Testis (tissue), 2 donors: ENCODE measurements around the gene FAM222A.

Source experiments
- CTCF ChIP-seq, 3 experiments: fragments of 450-650 bp in 2 of 3; fragments of 200-600 bp in 1 of 3; sonication (generic) in 1 of 3; IDR thresholded peaks; one replicate each; pipeline ENCODE4 v1.5.1; 2016 to 2019; ENCODE audit warnings: antibody characterized with exemption in 3 of 3, mild to moderate bottlenecking in 2 of 3, moderate library complexity in 1 of 3
- POLR2A ChIP-seq: fragments of 450-650 bp; IDR thresholded peaks from one replicate; pipeline ENCODE4 v1.6.1; 2017; ENCODE audit warnings: antibody characterized with exemption, mild to moderate bottlenecking, moderate library complexity

DNA sequence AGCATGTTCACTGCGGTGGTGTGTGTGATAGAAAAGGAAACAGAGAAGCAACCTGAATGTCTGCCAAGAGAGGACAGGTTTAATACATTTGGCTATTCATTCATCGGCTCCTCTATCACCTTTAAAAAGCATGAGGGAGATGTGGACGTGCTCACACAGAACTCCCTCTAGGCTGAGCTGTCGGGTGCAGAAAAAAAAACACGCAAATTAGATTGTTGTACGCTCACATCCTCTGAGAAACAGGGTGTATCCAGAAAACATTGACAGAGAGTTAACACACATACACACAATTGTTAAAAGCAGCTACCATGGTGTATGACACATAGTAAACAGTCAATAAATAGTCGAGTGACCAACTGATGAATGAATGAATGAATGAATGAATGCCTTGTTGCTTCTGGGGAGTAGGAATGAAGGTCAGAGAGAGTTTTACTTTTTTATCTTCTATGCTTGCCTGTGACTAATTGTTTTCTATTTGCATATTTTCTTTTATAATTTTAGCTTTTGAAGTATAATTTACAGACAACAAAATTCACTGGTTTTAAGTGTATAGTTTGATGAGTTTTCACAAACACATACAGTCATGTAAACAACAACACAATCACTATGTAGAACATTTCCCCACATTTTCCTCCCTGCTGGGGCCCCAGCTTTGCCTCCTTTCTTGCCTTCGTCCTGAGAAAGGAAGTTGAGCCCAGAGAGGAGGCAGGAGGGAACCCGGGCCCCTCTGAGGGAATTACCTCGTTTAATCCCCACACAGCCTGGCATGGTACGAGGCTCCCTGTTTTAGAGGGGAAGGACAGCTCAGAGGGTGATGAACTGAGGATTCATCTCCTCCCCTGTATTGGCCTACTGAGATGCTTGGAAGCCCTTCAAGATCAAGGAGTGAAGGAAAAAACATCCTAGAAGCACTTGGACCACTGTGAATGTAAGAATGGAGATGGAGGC lies 19.7 kb upstream of the FAM222A start:
- TF ChIP-seq CTCF (IDR thresholded peaks at IDR 0.05): no peak
- TF ChIP-seq POLR2A: no peak
